AG04449 (cell line): ENCODE measurements around the gene LEKR1.

Experiments used
- CTCF ChIA-PET: fragments of 350-600 bp; formaldehyde crosslinking; extraction: SDS; loops from one replicate; lab custom pipeline; 2021; ENCODE audit warnings: antibody characterized with exemption; lab: Yijun Ruan, JAX
- POLR2A ChIA-PET: fragments of 400-600, 350-600 bp; formaldehyde crosslinking; extraction: SDS; loops from one replicate; lab custom pipeline; 2020; ENCODE audit warnings: antibody characterized with exemption, inconsistent platforms; lab: Yijun Ruan, JAX
- DNase-seq: peaks from one replicate; pipeline ENCODE4 v3.0.0-alpha.2; 2010; ENCODE audit warnings: low read depth, low spot score
- H3K4me3 ChIP-seq: 2 replicates; pipeline ENCODE4 v1.5.1; 2011; ENCODE audit warnings: low read depth, mild to moderate bottlenecking, control low read depth, low read length
- TF ChIP-seq, protein P1 (sequence below): IDR thresholded peaks from one replicate; pipeline ENCODE4 v1.5.1; 2011; ENCODE audit warnings: mild to moderate bottlenecking, moderate library complexity, low read length, control low read depth, inconsistent platforms; ENCODE audit not compliant: insufficient read depth; ENCODE audit errors: missing control alignments

The LEKR1 gene

DNA sequence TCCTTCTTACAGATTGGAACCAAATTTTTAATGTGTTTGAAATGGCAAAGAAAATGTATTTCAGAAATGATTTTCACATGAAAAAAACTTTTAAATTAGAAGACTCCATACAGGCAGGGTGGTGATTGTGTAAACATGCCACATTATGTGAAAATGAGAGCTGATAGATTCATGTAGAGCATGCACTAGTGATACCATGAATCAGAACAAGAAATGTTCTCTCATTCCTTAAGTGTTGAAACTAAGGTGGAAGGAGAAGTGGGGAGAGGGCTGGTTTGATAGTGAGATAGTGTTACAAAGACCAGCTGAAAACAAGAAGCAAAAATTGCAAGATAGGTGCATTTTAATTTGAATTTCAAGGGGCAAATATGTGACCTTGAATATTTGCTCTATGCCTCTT is 233.5 kb downstream of the LEKR1 start:
- CTCF ChIA-PET = no interaction called here
- no peak overlapping the region for H3K4me3 ChIP-seq
- POLR2A ChIA-PET = no interaction called here
- TF ChIP-seq, protein P1, sequence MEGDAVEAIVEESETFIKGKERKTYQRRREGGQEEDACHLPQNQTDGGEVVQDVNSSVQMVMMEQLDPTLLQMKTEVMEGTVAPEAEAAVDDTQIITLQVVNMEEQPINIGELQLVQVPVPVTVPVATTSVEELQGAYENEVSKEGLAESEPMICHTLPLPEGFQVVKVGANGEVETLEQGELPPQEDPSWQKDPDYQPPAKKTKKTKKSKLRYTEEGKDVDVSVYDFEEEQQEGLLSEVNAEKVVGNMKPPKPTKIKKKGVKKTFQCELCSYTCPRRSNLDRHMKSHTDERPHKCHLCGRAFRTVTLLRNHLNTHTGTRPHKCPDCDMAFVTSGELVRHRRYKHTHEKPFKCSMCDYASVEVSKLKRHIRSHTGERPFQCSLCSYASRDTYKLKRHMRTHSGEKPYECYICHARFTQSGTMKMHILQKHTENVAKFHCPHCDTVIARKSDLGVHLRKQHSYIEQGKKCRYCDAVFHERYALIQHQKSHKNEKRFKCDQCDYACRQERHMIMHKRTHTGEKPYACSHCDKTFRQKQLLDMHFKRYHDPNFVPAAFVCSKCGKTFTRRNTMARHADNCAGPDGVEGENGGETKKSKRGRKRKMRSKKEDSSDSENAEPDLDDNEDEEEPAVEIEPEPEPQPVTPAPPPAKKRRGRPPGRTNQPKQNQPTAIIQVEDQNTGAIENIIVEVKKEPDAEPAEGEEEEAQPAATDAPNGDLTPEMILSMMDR = no peak
- DNase-seq = no peak

DNA sequence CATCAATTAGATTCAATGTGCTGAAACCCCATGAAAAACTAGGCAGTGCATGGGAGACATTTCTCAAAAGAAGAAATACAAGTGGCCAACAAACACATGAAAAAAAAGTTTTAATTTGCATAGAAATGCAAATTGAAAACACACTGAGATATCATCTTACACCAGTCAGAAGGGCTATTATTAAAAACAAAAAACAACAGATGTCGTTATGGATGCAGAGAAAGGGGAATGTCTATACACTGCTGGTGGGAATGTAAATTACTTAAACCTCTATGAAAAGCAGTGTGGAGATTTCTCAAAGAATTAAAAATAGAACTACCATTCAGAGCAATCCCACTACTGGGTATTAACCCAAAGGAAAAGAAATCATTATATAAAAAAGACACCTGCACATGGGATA is 235.1 kb downstream of the LEKR1 start:
- ChIA-PET CTCF (no interaction called here), POLR2A (no interaction called here)
- TF ChIP-seq, protein P1 = no peak
- H3K4me3 ChIP-seq = no peak overlapping the region
- DNase-seq = no peak

DNA sequence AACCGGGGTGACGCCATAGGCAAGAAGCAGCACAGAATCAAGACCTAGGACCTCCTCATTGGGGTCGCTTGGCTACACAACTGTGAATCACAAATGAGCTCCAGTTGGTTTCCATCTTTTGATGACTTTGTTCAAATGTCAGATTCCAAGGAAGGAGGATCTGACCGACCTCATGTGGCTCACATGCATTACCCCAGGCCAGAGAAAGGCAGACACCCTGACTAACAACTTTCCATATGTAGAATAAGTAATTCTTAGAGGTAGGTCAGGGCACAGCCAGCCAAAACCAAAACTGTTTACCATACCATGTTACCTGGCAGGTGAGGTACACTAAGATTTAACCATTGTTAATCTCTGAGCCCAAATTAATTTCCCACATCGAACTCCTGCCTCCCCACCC is 237.3 kb downstream of the LEKR1 start:
- ChIA-PET CTCF (no interaction called here), POLR2A (interaction anchor here (0.6 kb wide), 1 partner anchor 19 kb away, joined by 3 read pairs; no protein-coding TSS in a partner anchor)

DNA sequence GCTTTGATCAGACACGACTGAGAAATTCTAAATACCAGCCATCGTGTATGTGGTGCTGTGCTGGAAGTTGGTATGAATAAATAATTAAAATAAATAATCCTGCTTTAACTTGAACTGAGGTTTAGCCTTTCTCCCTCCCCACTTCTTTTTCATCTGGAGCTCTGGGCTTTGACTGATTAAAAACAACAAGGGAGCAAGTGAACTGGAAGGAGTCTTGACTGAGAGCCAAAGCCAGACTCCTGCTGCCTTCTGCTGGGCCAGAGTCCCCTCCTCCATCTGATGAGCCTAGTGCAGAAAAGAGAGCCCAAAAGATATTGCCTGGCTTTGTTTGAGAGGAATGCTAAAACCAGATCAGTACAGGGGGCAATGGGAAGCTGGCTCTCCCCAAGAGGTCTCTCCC is 237.8 kb downstream of the LEKR1 start:
- TF ChIP-seq, protein P1 = no peak
- ChIA-PET POLR2A (interaction anchor here (0.6 kb wide), 1 partner anchor 18 kb away, joined by 3 read pairs; no protein-coding TSS in a partner anchor), CTCF (no interaction called here)
- DNase-seq = no peak
- H3K4me3 ChIP-seq = no peak overlapping the region

More for the DNA sequence above, 237.3 kb downstream of the LEKR1 start:
- no peak for DNase-seq
- TF ChIP-seq, protein P1 = no peak
- H3K4me3 ChIP-seq = no peak overlapping the region

DNA sequence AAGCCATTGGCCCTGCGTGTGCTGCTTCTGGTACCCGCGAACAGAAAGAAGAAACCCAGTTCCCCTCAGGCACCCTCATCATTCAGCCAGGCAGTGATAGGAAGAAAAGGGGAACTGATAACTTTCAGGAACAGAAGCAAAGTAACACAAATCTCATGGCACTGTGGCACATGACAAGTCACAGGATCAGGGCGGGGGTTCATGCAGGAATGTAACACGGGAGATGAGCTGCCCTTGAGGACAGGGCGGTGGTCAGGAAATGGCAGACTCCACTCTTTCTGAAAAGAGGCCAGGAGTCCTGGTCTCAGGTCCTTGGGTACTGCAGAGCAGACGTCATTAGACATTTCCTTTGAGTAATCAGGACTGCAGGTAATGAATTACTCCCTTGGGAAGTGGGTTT is 238.2 kb downstream of the LEKR1 start:
- ChIA-PET POLR2A (interaction anchor here (0.6 kb wide), 1 partner anchor 18 kb away, joined by 3 read pairs; no protein-coding TSS in a partner anchor), CTCF (no interaction called here)
- TF ChIP-seq, protein P1 = no peak
- no peak overlapping the region for H3K4me3 ChIP-seq
- no peak for DNase-seq

DNA sequence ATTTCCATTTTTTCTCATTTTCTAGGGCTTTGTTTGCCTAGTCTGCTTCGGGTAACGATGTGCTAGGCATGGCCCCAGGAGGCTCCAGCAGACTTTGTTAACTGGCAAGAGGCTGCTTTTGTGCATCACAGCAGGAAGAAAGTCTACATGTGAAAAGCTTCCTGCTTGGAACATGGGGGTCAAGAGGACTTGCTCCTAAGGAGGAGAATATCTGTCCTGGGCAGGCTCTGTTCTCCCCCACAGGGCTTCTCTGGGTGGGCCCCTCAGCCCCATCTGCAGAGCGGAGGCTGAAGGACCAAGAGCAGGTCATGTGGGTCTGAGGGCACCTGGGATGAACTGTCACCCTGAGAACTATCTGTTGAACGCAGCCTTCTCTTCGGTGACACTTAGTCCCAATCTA is 239.0 kb downstream of the LEKR1 start:
- CTCF ChIA-PET = interaction anchor here (1.2 to 1.8 kb wide), 2 partner anchors 10 to 72 kb away, joined by 3 to 8 read pairs; no protein-coding TSS in a partner anchor
- no peak overlapping the region for H3K4me3 ChIP-seq
- POLR2A ChIA-PET = interaction anchor here (0.6 kb wide), 1 partner anchor 247 kb away, joined by 3 read pairs; no protein-coding TSS in a partner anchor
- DNase-seq = no peak
- TF ChIP-seq, protein P1 = no peak
